ENCODE data around the gene FAM162A. TPM values are rescaled to one million over a fixed set of nuclear protein-coding genes. Genes with fewer than 3 reads are reported as not detected.
A peak's percentile ranks its signal among the peaks of the same experiment; 100 is the strongest.
"Not testable (repeated sequence)": the region's sequence is repeated elsewhere in the genome, so short reads cannot be mapped to it uniquely, and the experiment has no call there.

FAM162A gene
- 100 to 1,000 TPM in 1 of 2 donors, 10 to 100 TPM in 1; 51.2 to 194 TPM for total RNA-seq

GRCh38 chr3:122383771-122384697 lies at the start of gene FAM162A:
Gene FAM162A, plus strand, starts transcription at chr3:122384182. Its CDS starts 84 bp downstream, at chr3:122384266.
- DNase-seq (ENCODE audit: low spot score in 2 of 2) (peak; percentile 92 to 96), ATAC-seq (peak; percentile 95 to 96)
- Mint-ChIP-seq H3K27ac (peak within 1 kb of the TSS; percentile 92 to 98), H3K9me3 (no peaks in the 10 kb centered on the region), H3K36me3 (peaks cover 14 to 45% of the 10 kb centered on the region in 2 donors)

- DNase-seq (ENCODE audit: low spot score in 2 of 2) = no peak
- ATAC-seq = no peak
- H3K9me3 Mint-ChIP-seq = no peaks in the 10 kb centered on the region
- H3K27ac Mint-ChIP-seq = no peak overlapping the region
- H3K36me3 Mint-ChIP-seq = no peaks in the 10 kb centered on the region
Observed at GRCh38 chr3:122342803-122343202, 41.2 kb upstream of the FAM162A start.

GRCh38 chr3:122343654-122344053 lies 40.3 kb upstream of the FAM162A start:
- ATAC-seq (no peak), DNase-seq (ENCODE audit: low spot score in 2 of 2) (no peak)
- H3K9me3 Mint-ChIP-seq = no peaks in the 10 kb centered on the region
- no peaks in the 10 kb centered on the region for H3K36me3 Mint-ChIP-seq
- no peak overlapping the region for H3K27ac Mint-ChIP-seq

GRCh38 chr3:122349171-122349570 lies 34.8 kb upstream of the FAM162A start:
- Mint-ChIP-seq H3K27ac (no peak overlapping the region), H3K36me3 (no peaks in the 10 kb centered on the region), H3K9me3 (no peaks in the 10 kb centered on the region)
- ATAC-seq (no peak), DNase-seq (ENCODE audit: low spot score in 2 of 2) (no peak)

GRCh38 chr3:122350814-122351418 lies 33.1 kb upstream of the FAM162A start:
- H3K36me3 Mint-ChIP-seq = no peaks in the 10 kb centered on the region

GRCh38 chr3:122351612-122352011 lies 32.4 kb upstream of the FAM162A start:
- no peak for DNase-seq (ENCODE audit: low spot score in 2 of 2)
- no peaks in the 10 kb centered on the region for H3K36me3 Mint-ChIP-seq
- H3K9me3 Mint-ChIP-seq = no peaks in the 10 kb centered on the region
- H3K27ac Mint-ChIP-seq = no peak overlapping the region
- no peak for ATAC-seq

More at GRCh38 chr3:122350814-122351418, 33.1 kb upstream of the FAM162A start:
- no peak for ATAC-seq
- DNase-seq (ENCODE audit: low spot score in 2 of 2) = no peak
- Mint-ChIP-seq H3K9me3 (no peaks in the 10 kb centered on the region), H3K27ac (no peak overlapping the region)

GRCh38 chr3:122353215-122353614 lies 30.8 kb upstream of the FAM162A start:
- ATAC-seq = no peak
- DNase-seq (ENCODE audit: low spot score in 2 of 2) = no peak

GRCh38 chr3:122353893-122354401 lies 30.0 kb upstream of the FAM162A start:
- ATAC-seq (no peak), DNase-seq (ENCODE audit: low spot score in 2 of 2) (no peak)
- Mint-ChIP-seq H3K36me3 (no peaks in the 10 kb centered on the region), H3K9me3 (no peaks in the 10 kb centered on the region), H3K27ac (no peak overlapping the region)

More at GRCh38 chr3:122353215-122353614, 30.8 kb upstream of the FAM162A start:
- no peaks in the 10 kb centered on the region for H3K36me3 Mint-ChIP-seq
- no peak overlapping the region for H3K27ac Mint-ChIP-seq
- no peaks in the 10 kb centered on the region for H3K9me3 Mint-ChIP-seq

- Mint-ChIP-seq H3K36me3 (peaks cover 0 to 5% of the 10 kb centered on the region in 2 donors), H3K27ac (no peak overlapping the region), H3K9me3 (no peaks in the 10 kb centered on the region)
- ATAC-seq (no peak), DNase-seq (ENCODE audit: low spot score in 2 of 2) (no peak)
Observed at GRCh38 chr3:122355612-122356011, 28.4 kb upstream of the FAM162A start.

GRCh38 chr3:122356402-122356801 lies 27.6 kb upstream of the FAM162A start:
- ATAC-seq = no peak
- Mint-ChIP-seq H3K36me3 (peaks cover 0 to 5% of the 10 kb centered on the region in 2 donors), H3K9me3 (no peaks in the 10 kb centered on the region), H3K27ac (no peak overlapping the region)
- DNase-seq (ENCODE audit: low spot score in 2 of 2) = no peak

GRCh38 chr3:122357828-122358702 lies 25.9 kb upstream of the FAM162A start:
- no peak overlapping the region for H3K27ac Mint-ChIP-seq
- DNase-seq (ENCODE audit: low spot score in 2 of 2) = no peak
- no peak for ATAC-seq
- peaks cover 0 to 9% of the 10 kb centered on the region in 2 donors for H3K36me3 Mint-ChIP-seq
- no peaks in the 10 kb centered on the region for H3K9me3 Mint-ChIP-seq

- DNase-seq (ENCODE audit: low spot score in 2 of 2) (no peak), ATAC-seq (no peak)
- no peak overlapping the region for H3K27ac Mint-ChIP-seq
- no peaks in the 10 kb centered on the region for H3K9me3 Mint-ChIP-seq
- H3K36me3 Mint-ChIP-seq = peaks cover 0 to 15% of the 10 kb centered on the region in 2 donors
Observed at GRCh38 chr3:122358703-122359032, 25.3 kb upstream of the FAM162A start.

GRCh38 chr3:122362026-122362425 lies 22.0 kb upstream of the FAM162A start:
- no peaks in the 10 kb centered on the region for H3K9me3 Mint-ChIP-seq
- H3K36me3 Mint-ChIP-seq = peaks cover 0 to 28% of the 10 kb centered on the region in 2 donors
- H3K27ac Mint-ChIP-seq = no peak overlapping the region
- DNase-seq (ENCODE audit: low spot score in 2 of 2) (no peak), ATAC-seq (no peak)

- Mint-ChIP-seq H3K36me3 (peaks cover 4 to 28% of the 10 kb centered on the region in 2 donors), H3K9me3 (no peaks in the 10 kb centered on the region), H3K27ac (peak overlapping the region; percentile 32 to 85)
- ATAC-seq (peak; percentile 17 to 18), DNase-seq (ENCODE audit: low spot score in 2 of 2) (no peak)
Observed at GRCh38 chr3:122364490-122364889, 19.5 kb upstream of the FAM162A start.

GRCh38 chr3:122365073-122365472 lies 18.9 kb upstream of the FAM162A start:
- peaks cover 5 to 27% of the 10 kb centered on the region in 2 donors for H3K36me3 Mint-ChIP-seq
- peak overlapping the region; percentile 32 to 85 for H3K27ac Mint-ChIP-seq
- H3K9me3 Mint-ChIP-seq = no peaks in the 10 kb centered on the region
- ATAC-seq = peak; percentile 59 to 77
- DNase-seq (ENCODE audit: low spot score in 2 of 2) = no peak

GRCh38 chr3:122365582-122366378 lies 18.2 kb upstream of the FAM162A start:
- Mint-ChIP-seq H3K36me3 (peaks cover 5 to 23% of the 10 kb centered on the region in 2 donors), H3K27ac (peak overlapping the region; percentile 32 to 85)
- peak in 1 of 2 donors; percentile 13 for DNase-seq (ENCODE audit: low spot score in 2 of 2)

More at GRCh38 chr3:122365582-122366378, 18.2 kb upstream of the FAM162A start:
- ATAC-seq = peak; percentile 84 to 91
- not testable (repeated sequence) for H3K9me3 Mint-ChIP-seq

Data from activated naive CD4-positive, alpha-beta T cell treated with anti-CD3 and anti-CD28 coated beads, Interleukin-2, amount 50 U/mL, for 72 hours (primary cell).